H1 (cell line): ENCODE data around the gene CACUL1. TPM values are rescaled to one million over a fixed set of nuclear protein-coding genes. Genes with fewer than 3 reads are reported as not detected.

ENCODE experiments used
- CTCF ChIP-seq, 3 experiments: IDR thresholded peaks; 1 replicate in 2 of 3; 2 replicates in 1 of 3; pipeline versions ENCODE4 v1.5.1 to v1.6.1; 2011; ENCODE audit warnings: low read length in 3 of 3, mild to moderate bottlenecking in 3 of 3, inconsistent platforms in 2 of 3, low read depth in 1 of 3, moderate library complexity in 1 of 3; ENCODE audit not compliant: insufficient read depth in 1 of 3; ENCODE audit errors: control extremely low read depth in 1 of 3
- RFX5 ChIP-seq: IDR thresholded peaks from 2 replicates; pipeline ENCODE4 v1.6.1; 2011; ENCODE audit warnings: low read depth, low read length, improper control_type of control experiment, borderline replicate concordance
- polyA plus RNA-seq, 7 experiments: library from polyadenylated mRNA; depleted of rRNA in 3 of 7; stranded (reverse) in 5 of 7; unstranded in 2 of 7; fragments of >200 nt in 5 of 7; fragments of 200-250 nt in 2 of 7; gene quantifications; 1 replicate in 5 of 7; 2 replicates in 1 of 7; 4 replicates in 1 of 7; pipeline versions ENCODE4 v1.2.1 to v1.2.3, GENCODE V29; 2011 to 2013; ENCODE audit warnings: missing spikeins in 2 of 7, mixed read lengths in 2 of 7
- total RNA-seq: library from RNA; stranded (reverse); fragmentation: NEBNext Ultra II Directional; extraction: Animal tissue kit (Norgen Biotek cat#: 25700); gene quantifications from 2 replicates; pipeline ENCODE4 v1.2.1, GENCODE V29; 2021

CACUL1 gene
- total and polyA plus RNA-seq, 2 of the 8 experiments (the other 6 are each of a cell fraction or from before 2014, with no cell fraction given): 6.5 to 34.2 TPM

DNA sequence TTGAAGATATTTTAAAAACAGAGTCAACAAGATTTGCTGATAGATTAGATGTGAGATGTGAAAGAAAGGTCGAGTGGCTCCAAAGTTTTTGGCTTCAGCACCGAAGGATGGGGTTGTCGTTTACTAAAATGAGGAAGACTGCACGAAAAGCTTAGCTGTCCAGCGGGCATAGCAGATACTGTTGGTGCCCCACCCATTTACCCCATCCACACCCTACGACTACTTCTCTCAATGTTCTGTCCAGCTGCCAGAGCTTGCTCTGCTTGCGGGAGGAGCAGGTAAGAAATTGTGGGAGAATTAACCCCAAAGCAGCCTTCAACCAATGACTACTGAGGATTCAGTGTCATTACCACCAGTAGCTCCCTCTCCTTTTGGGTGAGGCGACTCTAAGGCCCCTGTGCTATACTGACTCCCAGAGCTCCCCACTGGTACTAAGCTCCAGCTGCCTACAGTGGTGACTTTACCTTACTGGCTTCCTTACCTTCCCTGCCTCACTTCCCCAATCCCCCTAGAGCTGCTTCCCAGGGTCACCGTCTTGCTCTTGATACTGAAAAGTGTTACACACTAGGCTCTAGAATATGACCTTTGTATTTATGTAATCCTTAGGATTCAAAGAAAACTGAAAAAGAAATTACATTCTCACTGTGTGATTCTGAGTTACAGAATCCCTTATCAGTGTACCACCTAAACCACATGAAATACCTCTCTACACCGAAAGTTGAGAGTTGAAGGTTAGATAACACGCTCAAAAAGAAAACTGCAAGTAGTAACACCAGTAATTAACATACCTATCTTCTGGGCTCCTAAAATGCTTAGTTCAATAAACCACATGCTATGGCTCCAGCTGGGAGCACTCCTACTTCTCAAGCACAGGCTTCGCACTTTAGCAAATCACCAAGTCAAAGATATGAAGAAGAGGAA is 22.3 kb downstream of the CACUL1 start (continued):
- TF ChIP-seq CTCF (IDR thresholded peaks at IDR 0.05; ENCODE audit: control extremely low read depth in 1 of 3, insufficient read depth in 1 of 3, low read depth in 1 of 3, low read length in 3 of 3) (no peak), RFX5 (no peak)
